GM23338 (cell line): ENCODE results near the gene EFCAB6. TPM values are rescaled to one million over a fixed set of nuclear protein-coding genes. Genes with fewer than 3 reads are reported as not detected.

Experiments
- ATAC-seq: fragments of 200-7000 bp; cut with Tn5 transposase; 3 replicates; pipeline ENCODE4 v1.9.1; 2020
- DNase-seq: peaks from one replicate; pipeline ENCODE4 v3.0.0-alpha.2; 2015; ENCODE audit warnings: low spot score
- H2AFZ ChIP-seq: fragments of 200-600 bp; sonication (generic); 2 replicates; pipeline ENCODE4 v1.8.0; 2016; ENCODE audit warnings: antibody characterized with exemption, mild to moderate bottlenecking, moderate library complexity
- H3F3A ChIP-seq: fragments of 200-600 bp; sonication (generic); replicated peaks from 2 replicates; pipeline ENCODE4 v1.8.0; 2017; ENCODE audit warnings: antibody characterized with exemption, mixed run types, low read depth
- H3K27ac ChIP-seq: fragments of 200-600 bp; sonication (generic); 2 replicates; pipeline ENCODE4 v1.6.1; 2016; ENCODE audit warnings: low read depth
- H3K27me3 ChIP-seq: fragments of 200-600 bp; sonication (generic); 2 replicates; pipeline ENCODE4 v1.8.0; 2016; ENCODE audit warnings: mild to moderate bottlenecking, mixed run types, moderate library complexity; ENCODE audit not compliant: insufficient read depth
- H3K36me3 ChIP-seq: fragments of 200-600 bp; sonication (generic); 2 replicates; pipeline ENCODE4 v1.8.0; 2016; ENCODE audit warnings: mild to moderate bottlenecking; ENCODE audit not compliant: insufficient read depth
- H3K4me1 ChIP-seq: fragments of 200-600 bp; sonication (generic); 2 replicates; pipeline ENCODE4 v1.8.0; 2016; ENCODE audit warnings: mild to moderate bottlenecking, moderate library complexity; ENCODE audit not compliant: insufficient read depth
- H3K4me2 ChIP-seq: fragments of 200-600 bp; sonication (generic); 2 replicates; pipeline ENCODE4 v1.7.1; 2017; ENCODE audit warnings: mixed run types
- H3K4me3 ChIP-seq: fragments of 200-600 bp; sonication (generic); 2 replicates; pipeline ENCODE4 v1.6.1; 2016; ENCODE audit warnings: mixed run types
- H3K79me2 ChIP-seq: fragments of 200-600 bp; sonication (generic); replicated peaks from 2 replicates; pipeline ENCODE4 v1.8.0; 2017; ENCODE audit warnings: mild to moderate bottlenecking; ENCODE audit not compliant: insufficient read depth
- H3K9me2 ChIP-seq: fragments of 200-600 bp; sonication (generic); 2 replicates; pipeline ENCODE4 v1.8.0; 2017; ENCODE audit not compliant: insufficient read depth
- H4K20me1 ChIP-seq: fragments of 200-600 bp; sonication (generic); replicated peaks from 2 replicates; pipeline ENCODE4 v1.8.0; 2017; ENCODE audit warnings: mild to moderate bottlenecking; ENCODE audit not compliant: insufficient read depth
- H3K27ac Mint-ChIP-seq: 2 replicates; pipeline ENCODE4 v1.8.0; 2020; ENCODE audit warnings: inconsistent platforms, mild to moderate bottlenecking, moderate library complexity, mixed read lengths
- H3K27me3 Mint-ChIP-seq: 3 replicates; pipeline ENCODE4 v1.8.0; 2022; ENCODE audit warnings: low read depth, mild to moderate bottlenecking, moderate library complexity, mixed read lengths, inconsistent platforms; ENCODE audit not compliant: insufficient read depth, poor library complexity
- H3K36me3 Mint-ChIP-seq: 3 replicates; pipeline ENCODE4 v1.8.0; 2021; ENCODE audit warnings: low read depth, mild to moderate bottlenecking, inconsistent platforms, moderate library complexity, mixed read lengths
- H3K4me1 Mint-ChIP-seq: 3 replicates; pipeline ENCODE4 v1.8.0; 2020; ENCODE audit warnings: mild to moderate bottlenecking, inconsistent platforms, mixed read lengths
- H3K4me3 Mint-ChIP-seq: 3 replicates; pipeline ENCODE4 v1.8.0; 2021; ENCODE audit warnings: moderate library complexity, mild to moderate bottlenecking, inconsistent platforms, mixed read lengths
- H3K9me3 Mint-ChIP-seq: 3 replicates; pipeline ENCODE4 v1.8.0; 2020; ENCODE audit warnings: moderate library complexity, mild to moderate bottlenecking, inconsistent platforms, mixed read lengths
- CREB1 ChIP-seq: fragments of 250-450 bp; sonication (Bioruptor Pico); IDR thresholded peaks from 2 replicates; pipeline ENCODE4 v1.5.0; 2020; ENCODE audit warnings: low read depth, mild to moderate bottlenecking, moderate library complexity
- EZH2phosphoT487 ChIP-seq: fragments of 200-600 bp; sonication (generic); IDR thresholded peaks from one replicate; pipeline ENCODE4 v1.8.1; 2018; ENCODE audit warnings: antibody characterized with exemption; ENCODE audit not compliant: unreplicated experiment
- JUNB ChIP-seq: IDR thresholded peaks from one replicate; pipeline ENCODE4 v1.6.1; 2016; ENCODE audit warnings: antibody characterized with exemption; ENCODE audit not compliant: unreplicated experiment
- NANOG ChIP-seq: IDR thresholded peaks from 2 replicates; pipeline ENCODE4 v1.6.1; 2016; ENCODE audit warnings: antibody characterized with exemption, borderline replicate concordance
- POLR2AphosphoS5 ChIP-seq: IDR thresholded peaks from 2 replicates; pipeline ENCODE4 v1.6.1; 2016; ENCODE audit warnings: antibody characterized with exemption, low read depth
- REST ChIP-seq: IDR thresholded peaks from one replicate; pipeline ENCODE4 v1.6.1; 2018; ENCODE audit warnings: antibody characterized with exemption; ENCODE audit not compliant: unreplicated experiment
- STAT1 ChIP-seq: IDR thresholded peaks from one replicate; pipeline ENCODE4 v1.6.1; 2016; ENCODE audit warnings: antibody characterized with exemption; ENCODE audit not compliant: unreplicated experiment
- ZNF331 ChIP-seq: fragments of 250-450 bp; sonication (Bioruptor Pico); IDR thresholded peaks from 2 replicates; pipeline ENCODE4 v1.5.0; 2020; ENCODE audit warnings: low read depth, mild to moderate bottlenecking, moderate library complexity
- ZNF462 ChIP-seq: fragments of 250-450 bp; sonication (Bioruptor Pico); IDR thresholded peaks from 2 replicates; pipeline ENCODE4 v1.5.0; 2020; ENCODE audit warnings: mild to moderate bottlenecking, moderate library complexity
- polyA plus RNA-seq: library from polyadenylated mRNA; unstranded; fragments of >200 nt; fragmentation: Nextera tagmentation; extraction: Ambion mirVana; gene quantifications from 2 replicates; pipeline ENCODE4 v1.2.1, GENCODE V29; 2016
- total RNA-seq: library from RNA; depleted of rRNA; stranded (reverse); fragments of >200 nt; shearing (Covaris generic); gene quantifications from 2 replicates; pipeline ENCODE4 v1.2.3, GENCODE V29; 2014

EFCAB6 gene
- total and polyA plus RNA-seq, 2 experiments from 2014 or later = 1.1 to 1.8 TPM

- Histone ChIP-seq H3F3A (no peaks in the 10 kb centered on the region), H3K36me3 (no peaks in the 10 kb centered on the region), H3K27me3 (no peaks in the 10 kb centered on the region), H3K79me2 (no peaks in the 10 kb centered on the region), H3K4me3 (no peak overlapping the region), H3K4me1 (no peaks in the 10 kb centered on the region), H2AFZ (0 out of 2 replicates have a peak overlapping the region, but pooled peaks have one; percentile 63), H3K4me2 (no peak overlapping the region), H3K9me2 (0 out of 2 replicates have a peak, but pooled peaks cover 6% of the 10 kb centered on the region), H4K20me1 (no peaks in the 10 kb centered on the region), H3K27ac (no peak overlapping the region)
- H3K4me3 Mint-ChIP-seq = no peak overlapping the region
- TF ChIP-seq REST (no peak), STAT1 (no peak), NANOG (no peak), JUNB (no peak), ZNF331 (CRISPR knock-in tag) (no peak), EZH2phosphoT487 (no peak), CREB1 (CRISPR knock-in tag) (no peak), ZNF462 (CRISPR knock-in tag) (no peak), POLR2AphosphoS5 (no peak)
- H3K27ac Mint-ChIP-seq = no peak overlapping the region
- H3K4me1 Mint-ChIP-seq = peaks cover 9% of the 10 kb centered on the region
- H3K27me3 Mint-ChIP-seq = peaks cover 9% of the 10 kb centered on the region
- DNase-seq = peak; percentile 17
- no peaks in the 10 kb centered on the region for H3K36me3 Mint-ChIP-seq
- ATAC-seq = peak; percentile 89
- H3K9me3 Mint-ChIP-seq = peaks cover 13% of the 10 kb centered on the region; the same call in 1 of the 3 replicates
Measured at GRCh38 chr22:43562843-43563242, 249.3 kb downstream of the EFCAB6 start.
